G401.6 (cell line): ENCODE data around the gene ALG9.
A peak's percentile ranks its signal among the peaks of the same experiment; 100 is the strongest.

Source experiments
- FAIRE-seq: peaks from 2 replicates; lab custom pipeline; 2012; peaks lifted over from hg19 to GRCh38; lab: Jason Lieb, UNC

ALG9 gene

GRCh38 chr11:111765320-111765983 lies 105.9 kb downstream of the ALG9 start:
- no peak for FAIRE-seq

GRCh38 chr11:111764621-111765020 lies 106.8 kb downstream of the ALG9 start:
- no peak for FAIRE-seq

DNA sequence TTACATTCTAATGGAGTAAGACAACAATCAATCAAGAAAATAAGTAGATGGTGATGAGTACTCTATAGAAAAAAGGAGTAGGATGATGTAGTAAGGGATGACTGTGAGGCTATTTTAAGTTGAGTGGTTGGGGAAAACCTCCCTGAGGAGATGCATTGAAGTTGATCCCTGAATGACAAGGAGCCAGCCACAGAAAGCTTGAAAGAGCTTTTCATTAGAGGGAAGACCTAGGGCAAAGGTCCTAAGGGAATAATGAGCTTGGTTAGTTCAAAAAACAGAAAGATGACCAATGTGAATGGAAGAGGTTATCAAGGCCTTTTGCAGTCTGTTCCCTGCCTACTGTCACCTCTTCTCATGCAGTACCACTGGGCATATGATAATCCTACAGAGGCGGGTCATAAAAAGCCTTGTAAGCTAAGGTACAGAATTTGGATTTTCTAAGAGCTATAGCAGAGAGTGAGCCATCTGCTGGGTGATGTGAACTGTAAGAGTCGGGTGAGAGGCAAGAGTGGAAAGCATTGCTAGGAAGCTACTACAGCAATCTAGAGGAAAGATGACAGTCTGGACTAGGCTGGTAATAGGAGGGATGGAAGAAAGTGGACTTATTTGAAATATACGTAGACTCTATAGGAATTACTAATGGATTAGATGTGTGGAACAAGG lies 108.3 kb downstream of the ALG9 start:
- no peak for FAIRE-seq

GRCh38 chr11:111762526-111762925 lies 108.9 kb downstream of the ALG9 start:
- no peak for FAIRE-seq

DNA sequence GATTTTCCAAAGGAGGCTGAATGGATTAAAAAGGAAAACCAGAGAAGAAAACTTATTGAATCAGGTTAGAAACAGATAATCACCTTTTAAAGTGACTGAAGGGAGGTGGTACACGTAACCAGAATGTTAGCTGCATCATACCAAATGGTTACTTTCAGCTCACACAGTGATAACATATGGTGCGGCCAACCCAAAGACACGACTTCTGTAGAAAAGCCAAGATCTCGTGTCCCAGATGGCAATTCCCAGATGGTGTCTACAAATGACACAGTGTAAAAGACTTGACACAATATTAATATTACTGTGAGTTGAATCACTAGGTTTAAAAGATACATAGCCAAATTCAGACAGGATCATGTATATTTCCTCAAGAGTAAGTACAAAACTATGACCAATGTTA lies 110.3 kb downstream of the ALG9 start:
- FAIRE-seq: no peak

GRCh38 chr11:111759778-111760407 lies 111.5 kb downstream of the ALG9 start:
- no peak for FAIRE-seq

DNA sequence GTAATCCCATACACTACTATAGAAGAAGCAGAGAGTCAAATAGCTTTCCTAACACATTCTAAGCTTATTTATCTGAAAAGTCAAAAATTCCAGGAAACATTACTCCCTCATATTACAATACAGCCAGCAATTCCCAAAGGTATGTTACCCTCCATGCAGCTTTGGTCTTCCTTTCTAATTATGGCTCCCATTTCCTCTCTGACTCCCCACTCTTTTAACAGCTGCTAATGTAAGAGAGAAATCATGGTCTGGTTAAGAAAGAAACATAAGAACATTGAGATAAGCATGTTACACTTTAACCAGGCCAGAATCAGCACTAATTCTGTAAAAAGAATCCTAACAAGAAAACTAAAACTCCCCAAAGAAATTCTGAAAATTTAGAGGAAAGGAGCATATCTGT lies 112.0 kb downstream of the ALG9 start:
- FAIRE-seq: no peak

DNA sequence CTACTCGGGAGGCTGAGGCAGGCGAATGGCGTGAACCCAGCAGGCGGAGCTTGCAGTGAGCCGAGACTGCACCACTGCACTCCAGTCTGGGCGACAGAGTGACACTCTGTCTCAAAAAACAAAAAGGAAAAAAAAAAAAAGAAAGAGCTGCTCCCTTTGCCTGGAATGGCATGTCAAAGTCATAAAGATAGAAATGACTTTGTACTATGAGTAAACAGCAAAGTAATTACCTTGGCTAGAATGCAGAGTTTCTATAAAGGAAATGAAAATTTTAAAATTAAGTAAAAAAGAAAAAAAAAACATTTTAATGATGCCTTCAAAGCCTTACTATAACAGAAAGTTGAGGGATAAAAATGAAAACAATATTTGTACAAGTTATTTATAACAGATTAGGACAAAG lies 115.3 kb downstream of the ALG9 start:
- peak; percentile 19 for FAIRE-seq

- FAIRE-seq: no peak
Measured at GRCh38 chr11:111749646-111750045, 121.7 kb downstream of the ALG9 start.

DNA sequence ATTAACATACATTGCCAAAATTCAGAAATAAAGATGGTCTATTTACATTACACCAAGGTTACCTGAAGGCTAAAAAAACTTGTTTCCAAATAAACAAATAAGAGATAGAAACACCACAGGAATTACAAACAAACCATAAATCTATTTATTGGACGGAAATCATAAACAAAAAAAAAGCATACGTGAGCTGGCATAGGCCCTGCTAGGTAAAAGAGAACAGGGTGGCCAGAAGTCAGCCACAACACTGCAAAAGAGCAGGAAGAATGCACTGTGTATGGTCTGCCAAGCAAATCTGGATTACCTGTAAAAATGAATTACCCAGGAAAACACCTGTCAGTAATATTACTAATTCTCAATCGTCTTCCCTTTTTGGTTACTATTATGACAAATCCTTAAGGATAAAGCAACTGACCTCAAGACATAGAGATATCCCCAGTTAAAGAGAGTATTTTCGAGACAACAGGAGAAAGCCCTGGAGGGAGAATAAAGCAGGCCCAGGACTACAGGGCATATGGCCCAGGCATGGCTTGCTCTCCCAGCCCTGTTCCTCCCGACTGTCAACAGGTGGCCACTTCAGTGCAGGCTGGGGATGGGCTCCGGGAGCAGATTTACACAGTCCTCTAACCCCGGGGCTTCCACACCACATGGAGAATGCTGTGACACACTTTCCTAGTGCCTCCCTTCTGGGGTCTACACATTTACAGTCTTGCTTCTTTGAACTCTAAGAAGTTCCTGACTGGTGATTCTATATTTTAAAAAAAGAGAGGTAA lies 123.2 kb downstream of the ALG9 start:
- no peak for FAIRE-seq

DNA sequence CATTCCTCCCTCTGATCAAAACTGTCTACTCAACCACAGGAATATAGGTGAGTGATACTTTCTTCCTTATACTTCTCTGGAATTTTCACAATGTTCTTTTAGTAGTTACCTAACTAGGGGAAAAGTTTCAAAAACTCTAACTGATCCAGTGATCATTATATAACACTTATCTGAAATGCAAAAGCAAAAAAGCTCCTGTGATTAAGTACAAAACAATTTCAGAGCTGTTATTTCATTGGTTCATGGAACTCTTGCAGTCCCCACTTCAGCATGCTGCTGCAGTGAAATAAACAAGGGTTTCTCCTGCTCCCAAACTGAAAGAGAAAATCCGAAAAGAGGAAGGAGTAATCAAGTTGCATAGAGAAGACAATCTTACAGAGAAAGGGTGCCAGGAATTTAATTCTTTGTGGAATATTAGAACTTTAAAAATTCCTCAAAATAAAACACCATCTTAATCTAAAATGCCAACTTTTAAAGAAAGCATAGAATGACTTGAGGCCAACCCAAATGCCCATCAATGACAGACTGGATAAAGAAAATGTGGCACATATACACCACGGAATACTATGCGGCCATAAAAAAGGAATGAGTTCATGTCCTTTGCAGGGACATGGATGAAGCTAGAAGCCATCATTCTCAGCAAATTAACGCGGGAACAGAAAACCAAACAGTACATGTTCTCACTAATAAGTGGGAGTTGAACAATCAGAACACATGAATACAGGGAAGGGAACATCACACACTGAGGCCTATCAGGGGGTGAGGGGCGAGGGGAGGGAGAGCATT lies 125.5 kb downstream of the ALG9 start:
- peak; percentile 21 for FAIRE-seq

- no peak for FAIRE-seq
Measured at GRCh38 chr11:111743700-111744099, 127.7 kb downstream of the ALG9 start.

- no peak for FAIRE-seq
Measured at GRCh38 chr11:111741751-111742150, 129.6 kb downstream of the ALG9 start.

DNA sequence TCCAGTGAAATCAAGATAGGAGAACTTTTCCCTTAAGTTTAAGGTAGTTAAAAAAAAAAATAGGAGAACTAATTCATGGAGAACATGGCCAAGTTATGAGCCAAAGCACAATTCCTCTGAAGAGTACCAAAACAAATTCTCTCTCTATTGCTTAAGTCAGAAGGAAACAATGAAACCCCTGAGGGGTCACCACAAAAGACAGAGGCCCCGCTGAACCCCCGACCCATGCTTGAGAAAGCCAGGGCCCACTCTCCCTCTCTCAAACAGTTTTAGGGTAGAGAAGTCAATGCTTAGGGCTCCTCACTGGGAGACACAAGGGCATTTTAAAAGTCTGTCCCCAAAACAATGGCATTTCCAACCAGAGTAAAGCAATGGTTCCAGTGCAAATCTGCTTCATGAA lies 132.1 kb downstream of the ALG9 start:
- no peak for FAIRE-seq

- FAIRE-seq: no peak
Measured at GRCh38 chr11:111737444-111738210, 133.8 kb downstream of the ALG9 start.

DNA sequence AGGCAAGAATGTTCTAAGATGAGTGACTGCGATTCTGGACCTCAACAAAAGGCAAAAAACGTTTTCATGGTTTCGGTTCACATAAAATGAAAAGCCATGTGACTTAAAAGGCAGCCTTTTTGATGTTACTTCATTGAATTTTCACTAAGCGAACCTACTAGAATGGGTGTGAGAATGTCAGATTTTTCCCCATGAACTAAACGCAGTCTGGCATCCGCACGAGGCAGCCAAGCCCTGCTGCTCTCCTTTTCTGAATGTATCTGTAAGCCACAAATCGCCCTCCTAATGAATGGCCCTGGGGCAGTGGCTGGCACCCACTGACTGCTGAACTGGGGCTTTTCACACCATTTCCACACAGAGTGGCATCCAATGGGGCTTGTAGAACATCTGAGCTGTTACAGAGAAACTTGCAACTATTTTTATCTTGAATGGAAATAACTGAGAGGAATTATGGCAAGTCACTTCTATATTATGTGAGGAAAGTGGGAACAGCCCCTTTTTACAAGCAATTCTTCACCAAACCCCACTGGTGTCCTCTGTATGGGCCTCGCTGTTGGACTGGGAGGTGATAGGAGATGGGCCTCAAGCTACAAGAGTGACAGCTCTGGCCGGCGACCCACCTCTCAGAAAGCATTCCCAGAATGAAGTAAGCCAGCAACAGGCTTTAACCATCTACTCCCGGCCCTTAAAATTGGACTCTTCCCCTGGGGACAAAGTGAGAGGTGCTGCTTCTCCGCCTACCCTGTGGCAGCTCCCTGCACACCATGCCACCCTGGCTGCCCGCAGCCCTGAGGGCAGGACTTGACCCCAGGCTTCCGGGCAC lies 134.5 kb downstream of the ALG9 start:
- no peak for FAIRE-seq
